GM06990 (cell line): Measurements from ENCODE around the gene GLI2.

Experiments used
- DNase-seq: peaks from one replicate; pipeline ENCODE4 v3.0.0-alpha.2; 2011; ENCODE audit not compliant: insufficient read length; ENCODE audit errors: extremely low read depth
- H3K27me3 ChIP-seq: replicated peaks from 2 replicates; pipeline ENCODE4 v1.6.0; 2011; ENCODE audit warnings: low read length; ENCODE audit not compliant: control insufficient read depth, insufficient read depth
- H3K36me3 ChIP-seq: 2 replicates; pipeline ENCODE4 v1.5.1; 2011; ENCODE audit warnings: low read length; ENCODE audit not compliant: control insufficient read depth, insufficient read depth
- H3K4me3 ChIP-seq: replicated peaks from 2 replicates; pipeline ENCODE4 v1.5.1; 2011; ENCODE audit warnings: low read depth, mild to moderate bottlenecking, control low read depth, low read length
- CTCF ChIP-seq: IDR thresholded peaks from 2 replicates; pipeline ENCODE4 v1.5.1; 2011; ENCODE audit warnings: low read length, control low read depth, mild to moderate bottlenecking, inconsistent platforms; ENCODE audit not compliant: insufficient read depth, poor library complexity, severe bottlenecking

GLI2 gene

GRCh38 chr2:120758181-120759144, 22.8 kb downstream of the GLI2 start:
- no peaks in the 10 kb centered on the region; the same call in 1 of the 2 replicates for H3K27me3 ChIP-seq
- H3K4me3 ChIP-seq, result no peak overlapping the region
- DNase-seq, result no peak
- H3K36me3 ChIP-seq, result no peaks in the 10 kb centered on the region
- TF ChIP-seq CTCF, result no peak

GRCh38 chr2:120759543-120760331, 24.1 kb downstream of the GLI2 start:
- Histone ChIP-seq H3K36me3 (no peaks in the 10 kb centered on the region), H3K27me3 (no peaks in the 10 kb centered on the region; the same call in 1 of the 2 replicates), H3K4me3 (no peak overlapping the region)
- DNase-seq, result no peak
- no peak for TF ChIP-seq CTCF

- TF ChIP-seq CTCF, result no peak
- DNase-seq, result no peak
- H3K27me3 ChIP-seq, result no peaks in the 10 kb centered on the region; the same call in 1 of the 2 replicates
- no peak overlapping the region for H3K4me3 ChIP-seq
- H3K36me3 ChIP-seq, result no peaks in the 10 kb centered on the region
Observed at GRCh38 chr2:120760446-120761135, 24.9 kb downstream of the GLI2 start.

GRCh38 chr2:120761164-120761861, 25.6 kb downstream of the GLI2 start:
- no peak for DNase-seq
- no peak for TF ChIP-seq CTCF

GRCh38 chr2:120761911-120762310, 26.2 kb downstream of the GLI2 start:
- TF ChIP-seq CTCF, result no peak
- Histone ChIP-seq H3K27me3 (no peaks in the 10 kb centered on the region; the same call in 1 of the 2 replicates), H3K4me3 (no peak overlapping the region), H3K36me3 (no peaks in the 10 kb centered on the region)
- no peak for DNase-seq

More at GRCh38 chr2:120761164-120761861, 25.6 kb downstream of the GLI2 start:
- no peaks in the 10 kb centered on the region for H3K36me3 ChIP-seq
- H3K27me3 ChIP-seq, result no peaks in the 10 kb centered on the region; the same call in 1 of the 2 replicates
- H3K4me3 ChIP-seq, result no peak overlapping the region
